Measurements from ENCODE around the gene UQCRQ.

DNA sequence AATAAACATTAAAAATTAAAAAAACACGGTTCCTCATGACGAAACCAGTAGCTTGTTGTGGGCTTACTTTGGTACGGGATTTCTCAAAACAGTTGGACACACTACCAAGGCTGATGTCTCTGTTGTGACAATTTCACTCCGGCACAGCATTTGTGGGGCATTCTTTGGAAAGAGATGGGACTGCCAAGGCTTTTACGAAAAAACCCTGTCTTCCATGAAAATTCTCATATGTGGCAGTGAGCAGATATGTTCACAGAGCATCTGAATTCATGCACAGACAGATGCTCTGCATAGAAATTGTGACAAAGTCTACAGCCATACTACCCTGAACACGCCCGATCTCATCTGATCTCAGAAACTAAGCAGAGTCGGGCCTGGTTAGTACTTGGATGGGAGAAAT lies 18.2 kb upstream of the UQCRQ start:
- TF ChIP-seq EP300 (IDR thresholded peaks at IDR 0.05; ENCODE audit: low read depth): no peak
- TF ChIP-seq, protein P1, sequence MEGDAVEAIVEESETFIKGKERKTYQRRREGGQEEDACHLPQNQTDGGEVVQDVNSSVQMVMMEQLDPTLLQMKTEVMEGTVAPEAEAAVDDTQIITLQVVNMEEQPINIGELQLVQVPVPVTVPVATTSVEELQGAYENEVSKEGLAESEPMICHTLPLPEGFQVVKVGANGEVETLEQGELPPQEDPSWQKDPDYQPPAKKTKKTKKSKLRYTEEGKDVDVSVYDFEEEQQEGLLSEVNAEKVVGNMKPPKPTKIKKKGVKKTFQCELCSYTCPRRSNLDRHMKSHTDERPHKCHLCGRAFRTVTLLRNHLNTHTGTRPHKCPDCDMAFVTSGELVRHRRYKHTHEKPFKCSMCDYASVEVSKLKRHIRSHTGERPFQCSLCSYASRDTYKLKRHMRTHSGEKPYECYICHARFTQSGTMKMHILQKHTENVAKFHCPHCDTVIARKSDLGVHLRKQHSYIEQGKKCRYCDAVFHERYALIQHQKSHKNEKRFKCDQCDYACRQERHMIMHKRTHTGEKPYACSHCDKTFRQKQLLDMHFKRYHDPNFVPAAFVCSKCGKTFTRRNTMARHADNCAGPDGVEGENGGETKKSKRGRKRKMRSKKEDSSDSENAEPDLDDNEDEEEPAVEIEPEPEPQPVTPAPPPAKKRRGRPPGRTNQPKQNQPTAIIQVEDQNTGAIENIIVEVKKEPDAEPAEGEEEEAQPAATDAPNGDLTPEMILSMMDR (IDR thresholded peaks at IDR 0.05): no peak
- TF ChIP-seq POLR2A (IDR thresholded peaks at IDR 0.05): no peak

Measured in transverse colon (tissue), 3 donors.